Measurements from ENCODE around the gene METTL3. TPM values are rescaled to one million over a fixed set of nuclear protein-coding genes. Genes with fewer than 3 reads are reported as not detected.
A peak's percentile ranks its signal among the peaks of the same experiment; 100 is the strongest.

Gene METTL3
- total RNA-seq, 1 donor from 2014 or later: 40.4 TPM

DNA sequence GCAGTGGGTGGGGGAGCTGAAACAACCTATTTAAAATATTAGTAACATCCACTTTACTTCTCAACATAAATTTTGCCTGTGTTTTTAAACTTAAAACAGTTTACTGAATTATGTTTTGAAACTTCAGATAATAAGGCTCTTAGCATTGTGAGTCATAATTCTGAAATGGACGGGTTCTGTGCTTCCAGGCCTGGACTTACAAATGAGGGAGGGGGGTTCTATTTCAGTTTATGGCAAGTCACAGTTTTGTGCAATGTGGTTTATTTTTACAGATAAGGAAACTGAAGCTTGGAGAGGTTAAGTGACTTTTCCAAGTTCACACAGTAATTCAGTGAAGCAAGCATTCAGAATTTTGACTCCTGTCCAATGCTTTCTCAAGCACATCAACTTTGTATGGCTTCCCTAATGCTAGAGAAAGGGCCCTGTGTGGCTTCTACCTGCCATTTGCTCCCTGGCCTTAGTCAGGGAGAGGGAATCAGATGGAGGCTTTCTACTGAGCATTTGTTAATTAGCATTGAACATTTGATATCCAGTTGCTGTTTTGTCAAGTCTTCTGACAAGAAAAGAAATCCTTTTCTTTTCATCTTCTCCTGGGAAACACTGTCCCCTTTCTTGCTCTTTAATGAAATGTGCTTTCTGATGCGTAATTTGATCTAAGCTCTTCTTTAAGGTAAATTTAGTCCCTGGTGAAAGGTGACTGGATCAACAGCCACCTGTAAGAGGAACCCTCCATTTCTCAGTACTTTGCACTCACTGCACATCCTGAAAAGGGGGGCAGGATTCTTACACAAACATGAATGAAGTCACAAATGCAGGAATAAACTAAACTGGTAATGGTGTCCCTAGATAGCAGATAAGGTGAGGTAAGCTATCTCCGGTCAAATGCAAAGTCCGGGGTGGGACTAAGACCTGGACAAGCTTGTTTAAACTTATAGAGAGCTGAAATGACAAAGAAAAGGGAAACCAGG, 17.5 kb upstream of the METTL3 start:
- peaks cover 1% of the 10 kb centered on the region for H3K36me3 ChIP-seq (ENCODE audit: control insufficient read depth, insufficient read depth, low read length)
- TF ChIP-seq, protein P1, sequence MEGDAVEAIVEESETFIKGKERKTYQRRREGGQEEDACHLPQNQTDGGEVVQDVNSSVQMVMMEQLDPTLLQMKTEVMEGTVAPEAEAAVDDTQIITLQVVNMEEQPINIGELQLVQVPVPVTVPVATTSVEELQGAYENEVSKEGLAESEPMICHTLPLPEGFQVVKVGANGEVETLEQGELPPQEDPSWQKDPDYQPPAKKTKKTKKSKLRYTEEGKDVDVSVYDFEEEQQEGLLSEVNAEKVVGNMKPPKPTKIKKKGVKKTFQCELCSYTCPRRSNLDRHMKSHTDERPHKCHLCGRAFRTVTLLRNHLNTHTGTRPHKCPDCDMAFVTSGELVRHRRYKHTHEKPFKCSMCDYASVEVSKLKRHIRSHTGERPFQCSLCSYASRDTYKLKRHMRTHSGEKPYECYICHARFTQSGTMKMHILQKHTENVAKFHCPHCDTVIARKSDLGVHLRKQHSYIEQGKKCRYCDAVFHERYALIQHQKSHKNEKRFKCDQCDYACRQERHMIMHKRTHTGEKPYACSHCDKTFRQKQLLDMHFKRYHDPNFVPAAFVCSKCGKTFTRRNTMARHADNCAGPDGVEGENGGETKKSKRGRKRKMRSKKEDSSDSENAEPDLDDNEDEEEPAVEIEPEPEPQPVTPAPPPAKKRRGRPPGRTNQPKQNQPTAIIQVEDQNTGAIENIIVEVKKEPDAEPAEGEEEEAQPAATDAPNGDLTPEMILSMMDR (IDR thresholded peaks at IDR 0.05; ENCODE audit: insufficient read depth, low read length, poor library complexity, severe bottlenecking): no peak
- H3K4me3 ChIP-seq (ENCODE audit: low read depth, low read length): no peak overlapping the region
- DNase-seq (ENCODE audit: low read depth): no peak
- no peaks in the 10 kb centered on the region for H3K27me3 ChIP-seq (ENCODE audit: control insufficient read depth, insufficient read depth, low read length)

DNA sequence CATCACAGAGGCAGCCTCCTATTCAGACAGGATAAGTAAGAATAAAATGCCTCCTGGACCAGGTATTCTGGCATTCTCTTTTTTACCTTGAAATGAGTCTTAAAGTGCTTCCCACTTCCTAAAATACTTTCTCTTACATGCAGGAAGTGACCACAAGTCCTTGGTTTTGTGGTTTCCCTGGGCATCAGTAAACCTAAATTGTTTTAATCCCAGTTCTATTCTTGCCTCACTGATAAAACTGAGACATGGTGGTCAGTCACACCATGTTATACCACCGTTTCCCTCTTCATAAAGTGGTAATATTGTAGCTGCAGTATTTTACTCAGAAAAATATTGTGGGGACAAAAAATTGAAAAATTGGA, 16.2 kb upstream of the METTL3 start:
- DNase-seq (ENCODE audit: low read depth): no peak

DNA sequence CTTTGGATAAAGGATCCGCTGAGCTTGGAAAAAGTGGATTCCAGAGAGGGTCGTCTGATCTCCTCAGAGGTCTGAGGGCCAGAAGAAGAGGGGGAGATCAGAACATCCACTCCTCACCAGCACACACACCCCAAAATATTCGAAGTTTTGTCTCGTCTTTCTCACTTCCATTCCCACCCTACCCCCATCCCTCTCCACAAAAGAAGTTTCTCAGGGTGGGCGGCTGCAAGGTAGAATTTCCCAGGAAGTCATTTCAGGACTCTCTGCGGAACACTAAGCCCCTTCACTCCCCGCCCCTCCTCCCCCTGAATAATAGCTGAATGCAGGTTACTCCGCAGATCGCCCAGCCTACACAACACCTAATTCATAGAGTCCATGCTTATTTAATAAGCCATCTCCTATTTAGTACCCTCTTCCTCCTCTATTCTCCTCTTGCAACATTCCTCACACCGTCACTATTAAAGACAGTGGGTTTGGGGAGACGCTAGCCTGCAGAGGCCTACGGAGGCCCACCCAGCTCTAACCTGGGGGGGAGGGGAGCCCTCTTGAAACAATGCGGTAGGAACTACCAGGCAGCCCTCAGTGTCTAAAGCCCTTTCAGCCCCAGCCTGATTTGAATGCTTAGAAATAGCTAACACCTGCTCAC, 15.7 kb upstream of the METTL3 start:
- Histone ChIP-seq H3K4me3 (ENCODE audit: low read depth, low read length) (peak overlapping the region; percentile 90), H3K36me3 (ENCODE audit: control insufficient read depth, insufficient read depth, low read length) (peaks cover 1% of the 10 kb centered on the region), H3K27me3 (ENCODE audit: control insufficient read depth, insufficient read depth, low read length) (no peaks in the 10 kb centered on the region)
- no peak for DNase-seq (ENCODE audit: low read depth)
- TF ChIP-seq, protein P1 (IDR thresholded peaks at IDR 0.05; ENCODE audit: insufficient read depth, low read length, poor library complexity, severe bottlenecking): no peak

More for the DNA sequence above, 16.2 kb upstream of the METTL3 start:
- TF ChIP-seq, protein P1 (IDR thresholded peaks at IDR 0.05; ENCODE audit: insufficient read depth, low read length, poor library complexity, severe bottlenecking): no peak
- H3K4me3 ChIP-seq (ENCODE audit: low read depth, low read length): no peak overlapping the region
- peaks cover 1% of the 10 kb centered on the region for H3K36me3 ChIP-seq (ENCODE audit: control insufficient read depth, insufficient read depth, low read length)
- no peaks in the 10 kb centered on the region for H3K27me3 ChIP-seq (ENCODE audit: control insufficient read depth, insufficient read depth, low read length)

DNA sequence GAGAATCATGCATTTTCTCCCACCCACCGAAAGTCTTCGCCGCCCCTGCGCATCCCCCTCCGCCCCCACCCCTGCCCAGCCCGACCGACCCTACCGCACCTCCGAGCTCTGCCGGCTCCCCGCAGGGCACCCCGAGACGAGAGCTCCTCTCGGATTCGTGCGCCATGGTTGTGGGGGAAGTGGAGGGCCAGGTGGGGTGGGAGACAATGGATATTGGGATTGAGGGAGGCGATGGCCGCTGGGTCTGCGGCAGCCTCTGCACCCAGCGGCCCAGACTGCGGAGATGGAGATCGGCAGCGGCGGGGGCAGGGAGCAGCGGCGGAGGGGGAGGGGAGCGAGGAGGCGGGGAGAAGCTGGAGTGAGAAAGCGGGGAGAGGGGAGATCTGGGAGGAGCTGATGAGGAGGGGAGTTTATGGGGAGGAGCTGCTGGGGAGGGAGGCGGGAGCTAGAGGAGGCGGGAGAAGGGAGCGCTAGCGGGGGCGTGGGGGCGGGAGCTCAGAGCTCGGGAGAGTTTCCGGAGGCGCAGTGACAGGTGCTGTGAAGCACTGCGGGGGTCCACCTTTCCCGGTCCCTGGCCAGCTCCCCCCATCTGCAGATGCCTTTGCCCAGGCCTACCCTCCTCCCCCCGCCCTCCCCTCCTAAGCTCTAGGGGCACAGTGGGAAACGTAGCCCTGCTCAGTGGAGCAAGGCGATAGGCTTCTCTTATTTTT, 15.0 kb upstream of the METTL3 start, which contains the start of gene SALL2:
Gene SALL2 (minus strand): TSS at position 385 of the 710 bp plus-strand sequence. CDS start 219 bp downstream, at position 166.
- TF ChIP-seq, protein P1 (IDR thresholded peaks at IDR 0.05; ENCODE audit: insufficient read depth, low read length, poor library complexity, severe bottlenecking): no peak
- peak within 1 kb of the TSS; percentile 90 for H3K4me3 ChIP-seq (ENCODE audit: low read depth, low read length)

DNA sequence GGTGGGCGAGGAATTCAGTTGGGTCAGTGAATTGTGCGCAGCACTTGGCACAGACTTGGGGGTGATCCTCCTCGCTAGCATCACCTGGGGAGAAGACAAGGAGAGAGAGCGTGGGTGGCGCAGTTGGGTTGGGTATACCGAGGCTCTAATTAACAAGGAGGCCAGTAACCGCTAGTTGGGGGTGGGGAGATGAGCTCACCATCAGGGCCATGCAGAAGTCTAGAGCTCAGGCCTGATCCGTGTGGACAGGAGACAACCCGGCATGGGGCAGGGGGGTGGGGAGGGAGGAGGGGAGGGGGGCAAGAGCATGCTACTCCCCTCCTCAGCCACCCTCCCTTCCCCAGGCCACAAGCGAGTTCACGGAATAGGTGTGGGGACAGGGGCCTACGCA, 14.4 kb upstream of the METTL3 start:
- TF ChIP-seq, protein P1 (IDR thresholded peaks at IDR 0.05; ENCODE audit: insufficient read depth, low read length, poor library complexity, severe bottlenecking): no peak
- Histone ChIP-seq H3K36me3 (ENCODE audit: control insufficient read depth, insufficient read depth, low read length) (peaks cover 1% of the 10 kb centered on the region), H3K4me3 (ENCODE audit: low read depth, low read length) (peak overlapping the region; percentile 90), H3K27me3 (ENCODE audit: control insufficient read depth, insufficient read depth, low read length) (no peaks in the 10 kb centered on the region)
- DNase-seq (ENCODE audit: low read depth): no peak

More for the DNA sequence above, 15.0 kb upstream of the METTL3 start, which contains the start of gene SALL2:
- H3K27me3 ChIP-seq (ENCODE audit: control insufficient read depth, insufficient read depth, low read length): no peaks in the 10 kb centered on the region
- no peak for DNase-seq (ENCODE audit: low read depth)
- H3K36me3 ChIP-seq (ENCODE audit: control insufficient read depth, insufficient read depth, low read length): peaks cover 1% of the 10 kb centered on the region
